HEK293T (cell line): ENCODE results near the gene GID8.

Experiments
- CTCF ChIA-PET: fragments of 350-600 bp; formaldehyde crosslinking; extraction: SDS; loops from one replicate; lab custom pipeline; 2021; ENCODE audit warnings: antibody characterized with exemption, inconsistent platforms; lab: Yijun Ruan, JAX
- POLR2A ChIA-PET: fragments of 350-600 bp; formaldehyde crosslinking; extraction: SDS; loops from one replicate; lab custom pipeline; 2020; ENCODE audit warnings: antibody characterized with exemption, inconsistent platforms; lab: Yijun Ruan, JAX
- DNase-seq: peaks from one replicate; pipeline ENCODE4 v3.0.0; 2012; ENCODE audit warnings: mixed read lengths; ENCODE audit errors: extremely low spot score
- ARNT ChIP-seq: fragments of 450-650 bp; IDR thresholded peaks from 2 replicates; pipeline ENCODE4 v1.6.1; 2017; ENCODE audit warnings: mild to moderate bottlenecking
- BHLHE40 ChIP-seq: fragments of 450-650 bp; IDR thresholded peaks from 2 replicates; pipeline ENCODE4 v1.6.1; 2016; ENCODE audit warnings: mild to moderate bottlenecking, moderate library complexity, borderline replicate concordance
- CTBP1 ChIP-seq: fragments of 450-650 bp; IDR thresholded peaks from 2 replicates; pipeline ENCODE4 v1.6.1; 2016; ENCODE audit warnings: borderline replicate concordance
- ELF4 ChIP-seq: fragments of 450-650 bp; IDR thresholded peaks from 2 replicates; pipeline ENCODE4 v1.6.1; 2017; ENCODE audit warnings: antibody characterized with exemption
- FOXA1 ChIP-seq: fragments of 450-650 bp; IDR thresholded peaks from 2 replicates; pipeline ENCODE4 v1.6.1; 2016; ENCODE audit warnings: mild to moderate bottlenecking
- FOXK2 ChIP-seq: fragments of 450-650 bp; IDR thresholded peaks from 2 replicates; pipeline ENCODE4 v1.6.1; 2016; ENCODE audit warnings: mild to moderate bottlenecking
- FOXM1 ChIP-seq: fragments of 450-650 bp; IDR thresholded peaks from 2 replicates; pipeline ENCODE4 v1.6.1; 2017; ENCODE audit warnings: mild to moderate bottlenecking, borderline replicate concordance
- HDGF ChIP-seq: fragments of 450-650 bp; IDR thresholded peaks from 2 replicates; pipeline ENCODE4 v1.6.1; 2017; ENCODE audit warnings: antibody characterized with exemption, borderline replicate concordance
- L3MBTL2 ChIP-seq: fragments of 450-650 bp; conservative IDR thresholded peaks from 2 replicates; pipeline ENCODE4 v1.6.1; 2016; ENCODE audit warnings: mild to moderate bottlenecking
- LEF1 ChIP-seq: fragments of 450-650 bp; IDR thresholded peaks from 2 replicates; pipeline ENCODE4 v1.6.1; 2017; ENCODE audit warnings: mild to moderate bottlenecking, borderline replicate concordance
- NFRKB ChIP-seq: fragments of 450-650 bp; IDR thresholded peaks from 2 replicates; pipeline ENCODE4 v1.6.1; 2016; ENCODE audit warnings: mild to moderate bottlenecking, moderate library complexity
- SP1 ChIP-seq: fragments of 450-650 bp; IDR thresholded peaks from 2 replicates; pipeline ENCODE4 v1.6.1; 2017
- SUZ12 ChIP-seq: fragments of 450-650 bp; IDR thresholded peaks from 2 replicates; pipeline ENCODE4 v1.6.1; 2016; ENCODE audit warnings: mild to moderate bottlenecking
- TARDBP ChIP-seq: fragments of 450-650 bp; IDR thresholded peaks from 2 replicates; pipeline ENCODE4 v1.6.1; 2016
- ZNF384 ChIP-seq: fragments of 450-650 bp; IDR thresholded peaks from 2 replicates; pipeline ENCODE4 v1.6.1; 2016
- TF ChIP-seq, protein P1 (sequence below): fragments of 450-650 bp; IDR thresholded peaks from 2 replicates; pipeline ENCODE4 v1.6.1; 2016

The GID8 gene

DNA sequence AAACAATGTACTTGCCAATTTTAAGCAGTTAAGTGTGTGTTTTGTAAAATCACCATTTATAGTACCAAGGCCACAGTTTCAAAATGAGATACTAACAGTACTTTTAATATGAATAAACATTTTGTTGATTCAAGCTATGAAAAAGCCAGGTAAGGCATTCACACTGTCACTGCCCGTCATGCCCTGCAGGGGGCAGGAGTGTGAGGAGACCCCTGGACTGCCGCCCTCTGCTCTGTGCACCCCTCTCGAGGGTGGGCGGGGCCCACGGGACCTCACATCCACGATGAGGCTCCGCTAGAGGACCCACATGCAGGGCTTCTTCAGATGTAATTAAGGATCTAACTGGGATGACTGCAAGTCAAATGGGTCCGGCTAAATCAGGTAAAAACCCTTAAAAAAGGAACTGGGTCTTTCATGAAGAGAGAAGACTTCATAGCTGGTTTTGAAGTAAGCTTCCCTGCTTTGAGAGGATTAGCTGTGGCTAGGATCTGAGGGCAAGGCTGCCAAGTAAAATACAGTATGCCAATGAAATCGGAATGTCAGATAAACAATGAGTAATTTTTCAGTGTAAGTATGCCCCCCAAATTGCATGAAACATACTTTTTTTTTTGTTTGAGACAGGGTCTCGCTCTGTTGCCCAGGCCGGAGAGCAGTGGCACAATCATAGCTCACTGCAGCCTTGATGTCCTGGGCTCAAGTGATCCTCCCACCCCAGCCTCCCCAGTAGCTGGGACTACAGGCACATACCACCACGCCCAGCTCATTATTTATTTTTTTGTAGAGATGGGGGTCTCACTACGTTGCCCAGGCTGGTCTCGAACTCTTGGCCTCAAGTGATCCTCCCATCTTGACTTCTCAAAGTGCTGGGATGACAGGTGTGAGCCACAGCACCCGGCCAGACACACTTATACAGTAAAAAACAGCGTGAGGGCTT is 30.3 kb upstream of the GID8 start:
- POLR2A ChIA-PET = no interaction called here
- peak; percentile 37 for DNase-seq
- TF ChIP-seq FOXM1 (no peak), LEF1 (no peak), SUZ12 (no peak), HDGF (no peak), ZNF384 (no peak)
- CTCF ChIA-PET = interaction anchor here (1.1 to 1.5 kb wide), 5 partner anchors 10 to 32 kb away, joined by 3 to 20 read pairs (median 4); partner anchors contain the start of gene DIDO1

GRCh38 chr20:62908971-62909791 is 28.8 kb upstream of the GID8 start:
- POLR2A ChIA-PET = no interaction called here
- DNase-seq = no peak
- CTCF ChIA-PET = no interaction called here
- no peak for TF ChIP-seq SP1
- TF ChIP-seq ARNT = no peak

DNA sequence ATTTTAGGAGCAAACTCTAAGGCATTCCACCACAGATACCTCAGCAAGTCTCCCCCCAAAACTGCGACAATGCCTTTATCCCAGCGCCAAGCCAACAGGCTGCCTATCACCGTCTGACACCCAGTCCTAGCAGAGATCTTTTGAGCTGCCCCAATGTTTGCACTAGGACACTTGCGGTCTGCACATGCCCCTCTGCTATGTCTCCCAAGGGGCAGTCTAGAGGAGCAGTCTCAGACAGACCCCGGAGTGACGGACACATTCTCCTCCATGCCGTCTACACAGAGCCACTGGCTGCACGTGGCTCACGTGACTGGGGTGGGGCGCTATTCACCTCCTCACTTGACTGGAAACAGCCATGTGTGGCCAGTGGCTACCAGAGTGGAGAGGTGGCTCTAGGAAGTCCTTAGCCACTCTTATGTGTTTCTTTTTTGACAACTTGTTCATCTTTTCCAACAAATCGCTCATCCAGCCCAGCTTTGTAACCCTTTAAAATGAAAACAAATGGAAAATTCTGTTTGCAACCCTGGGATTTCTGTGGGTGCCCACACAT is 27.7 kb upstream of the GID8 start:
- ChIA-PET POLR2A (no interaction called here), CTCF (no interaction called here)
- DNase-seq = no peak
- no peak for TF ChIP-seq HDGF
- no peak for TF ChIP-seq LEF1
- TF ChIP-seq TARDBP = no peak
- no peak for TF ChIP-seq BHLHE40
- no peak for TF ChIP-seq FOXK2
- no peak for TF ChIP-seq FOXA1
- no peak for TF ChIP-seq NFRKB

- ChIA-PET CTCF (no interaction called here), POLR2A (no interaction called here)
- DNase-seq = no peak
- no peak for TF ChIP-seq ZNF384
- TF ChIP-seq ELF4 = no peak
- no peak for TF ChIP-seq ARNT
- TF ChIP-seq LEF1 = no peak
- TF ChIP-seq SP1 = no peak
Measured at GRCh38 chr20:62910777-62911497, 27.0 kb upstream of the GID8 start.

GRCh38 chr20:62911701-62912280 is 26.2 kb upstream of the GID8 start:
- DNase-seq = no peak
- no peak for TF ChIP-seq FOXK2
- TF ChIP-seq CTBP1 = no peak
- no peak for TF ChIP-seq SP1
- no peak for TF ChIP-seq ZNF384
- TF ChIP-seq ARNT = no peak
- TF ChIP-seq, protein P1, sequence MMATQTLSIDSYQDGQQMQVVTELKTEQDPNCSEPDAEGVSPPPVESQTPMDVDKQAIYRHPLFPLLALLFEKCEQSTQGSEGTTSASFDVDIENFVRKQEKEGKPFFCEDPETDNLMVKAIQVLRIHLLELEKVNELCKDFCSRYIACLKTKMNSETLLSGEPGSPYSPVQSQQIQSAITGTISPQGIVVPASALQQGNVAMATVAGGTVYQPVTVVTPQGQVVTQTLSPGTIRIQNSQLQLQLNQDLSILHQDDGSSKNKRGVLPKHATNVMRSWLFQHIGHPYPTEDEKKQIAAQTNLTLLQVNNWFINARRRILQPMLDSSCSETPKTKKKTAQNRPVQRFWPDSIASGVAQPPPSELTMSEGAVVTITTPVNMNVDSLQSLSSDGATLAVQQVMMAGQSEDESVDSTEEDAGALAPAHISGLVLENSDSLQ = no peak
- no peak for TF ChIP-seq HDGF
- no peak for TF ChIP-seq LEF1
- no peak for TF ChIP-seq FOXA1
- TF ChIP-seq FOXM1 = no peak
- TF ChIP-seq BHLHE40 = no peak
- no peak for TF ChIP-seq NFRKB
- no peak for TF ChIP-seq TARDBP
- TF ChIP-seq SUZ12 = no peak
- no peak for TF ChIP-seq L3MBTL2
- TF ChIP-seq ELF4 = no peak
- ChIA-PET POLR2A (no interaction called here), CTCF (no interaction called here)

DNA sequence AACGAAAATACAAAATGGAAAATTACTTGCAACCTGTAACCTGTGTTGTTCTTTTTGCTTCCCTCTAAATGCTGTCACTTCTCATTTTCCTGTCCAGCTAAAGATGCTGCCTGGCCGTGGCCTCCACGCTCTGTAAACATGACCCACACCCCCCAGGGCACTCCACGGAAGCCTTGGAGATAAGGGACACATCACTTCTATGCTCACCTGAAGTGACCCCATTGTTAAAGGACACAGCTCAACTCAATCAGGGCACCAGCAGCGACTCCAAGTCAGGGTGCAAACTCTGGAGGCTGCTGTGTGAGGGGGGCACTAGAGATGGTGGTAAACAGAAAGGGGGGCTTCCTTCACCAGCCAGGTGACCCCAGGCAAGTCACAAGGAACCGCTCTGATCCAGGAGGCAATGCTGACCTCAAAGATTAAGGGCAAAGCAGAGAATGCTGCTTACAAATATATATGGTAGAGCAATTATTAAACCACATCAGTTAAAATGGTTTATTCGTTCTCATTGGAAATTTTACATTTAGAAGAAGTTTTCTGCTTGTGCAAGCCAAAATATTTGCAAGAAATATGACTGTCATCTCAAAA is 24.8 kb upstream of the GID8 start:
- POLR2A ChIA-PET = no interaction called here
- CTCF ChIA-PET = no interaction called here
- TF ChIP-seq CTBP1 (no peak), ZNF384 (no peak), FOXA1 (no peak), FOXK2 (no peak), L3MBTL2 (no peak), TARDBP (no peak), LEF1 (no peak), NFRKB (no peak), ELF4 (no peak), ARNT (no peak)
- TF ChIP-seq, protein P1 = no peak
- no peak for DNase-seq
